ENCODE measurements around the gene RPS6KA2.

The RPS6KA2 gene

GRCh38 chr6:166501246-166501645, 125.8 kb downstream of the RPS6KA2 start:
- no peak for DNase-seq (ENCODE audit: low spot score)

GRCh38 chr6:166500246-166500645, 126.8 kb downstream of the RPS6KA2 start:
- DNase-seq (ENCODE audit: low spot score): no peak

- no peak for DNase-seq (ENCODE audit: low spot score)
Observed at GRCh38 chr6:166499350-166500163, 127.5 kb downstream of the RPS6KA2 start.

GRCh38 chr6:166498661-166499349, 128.2 kb downstream of the RPS6KA2 start:
- DNase-seq (ENCODE audit: low spot score): no peak

- DNase-seq (ENCODE audit: low spot score): no peak
Observed at GRCh38 chr6:166498228-166498627, 128.8 kb downstream of the RPS6KA2 start.

GRCh38 chr6:166497087-166497899, 129.8 kb downstream of the RPS6KA2 start:
- DNase-seq (ENCODE audit: low spot score): no peak

GRCh38 chr6:166496460-166496859, 130.6 kb downstream of the RPS6KA2 start:
- DNase-seq (ENCODE audit: low spot score): no peak

GRCh38 chr6:166495487-166496314, 131.3 kb downstream of the RPS6KA2 start:
- DNase-seq (ENCODE audit: low spot score): no peak

GRCh38 chr6:166494757-166495486, 132.1 kb downstream of the RPS6KA2 start:
- no peak for DNase-seq (ENCODE audit: low spot score)

GRCh38 chr6:166494101-166494441, 133.0 kb downstream of the RPS6KA2 start:
- no peak for DNase-seq (ENCODE audit: low spot score)

GRCh38 chr6:166493427-166494100, 133.5 kb downstream of the RPS6KA2 start:
- DNase-seq (ENCODE audit: low spot score): no peak

GRCh38 chr6:166492092-166492741, 134.8 kb downstream of the RPS6KA2 start:
- DNase-seq (ENCODE audit: low spot score): no peak

- DNase-seq (ENCODE audit: low spot score): no peak
Observed at GRCh38 chr6:166490671-166491500, 136.2 kb downstream of the RPS6KA2 start.

GRCh38 chr6:166489301-166490155, 137.5 kb downstream of the RPS6KA2 start:
- no peak for DNase-seq (ENCODE audit: low spot score)

- DNase-seq (ENCODE audit: low spot score): no peak
Observed at GRCh38 chr6:166488701-166489100, 138.3 kb downstream of the RPS6KA2 start.

- DNase-seq (ENCODE audit: low spot score): no peak
Observed at GRCh38 chr6:166488076-166488685, 138.9 kb downstream of the RPS6KA2 start.

GRCh38 chr6:166487148-166487547, 139.9 kb downstream of the RPS6KA2 start:
- DNase-seq (ENCODE audit: low spot score): no peak

- no peak for DNase-seq (ENCODE audit: low spot score)
Observed at GRCh38 chr6:166486536-166486880, 140.5 kb downstream of the RPS6KA2 start.
